GM21381 (cell line): ENCODE results near the gene ACSF3.
"Not testable (repeated sequence)": the region's sequence is repeated elsewhere in the genome, so short reads cannot be mapped to it uniquely, and the experiment has no call there.

Source experiments
- ATAC-seq: cut with Tn5 transposase; IDR thresholded peaks from one replicate; pipeline ENCODE4 v1.9.1; 2021; ENCODE audit warnings: mild to moderate bottlenecking, moderate library complexity; ENCODE audit not compliant: unreplicated experiment

ACSF3 gene

GRCh38 chr16:89055313-89055712 is 38.3 kb upstream of the ACSF3 start:
- no peak for ATAC-seq

GRCh38 chr16:89055894-89056555 is 37.6 kb upstream of the ACSF3 start:
- no peak for ATAC-seq

- ATAC-seq: no peak
Observed at GRCh38 chr16:89056592-89056991, 37.1 kb upstream of the ACSF3 start.

- no peak for ATAC-seq
Observed at GRCh38 chr16:89057738-89058137, 35.9 kb upstream of the ACSF3 start.

- ATAC-seq: no peak
Observed at GRCh38 chr16:89058812-89059211, 34.8 kb upstream of the ACSF3 start.

GRCh38 chr16:89060207-89060794 is 33.4 kb upstream of the ACSF3 start:
- ATAC-seq: peak; percentile 46

GRCh38 chr16:89061086-89061485 is 32.6 kb upstream of the ACSF3 start:
- no peak for ATAC-seq

- no peak for ATAC-seq
Observed at GRCh38 chr16:89061590-89062380, 31.9 kb upstream of the ACSF3 start.

GRCh38 chr16:89062389-89063345 is 31.0 kb upstream of the ACSF3 start:
- ATAC-seq: no peak

- ATAC-seq: no peak
Observed at GRCh38 chr16:89063768-89064320, 29.8 kb upstream of the ACSF3 start.

- ATAC-seq: no peak
Observed at GRCh38 chr16:89064606-89065457, 28.8 kb upstream of the ACSF3 start.

GRCh38 chr16:89065458-89065822 is 28.2 kb upstream of the ACSF3 start:
- no peak for ATAC-seq

- ATAC-seq: no peak
Observed at GRCh38 chr16:89066721-89067120, 26.9 kb upstream of the ACSF3 start.

GRCh38 chr16:89067677-89068443 is 25.8 kb upstream of the ACSF3 start:
- ATAC-seq: no peak

GRCh38 chr16:89068814-89069616 is 24.6 kb upstream of the ACSF3 start:
- ATAC-seq: not testable (repeated sequence)

GRCh38 chr16:89069920-89070319 is 23.7 kb upstream of the ACSF3 start:
- ATAC-seq: no peak

GRCh38 chr16:89070590-89070989 is 23.1 kb upstream of the ACSF3 start:
- ATAC-seq: no peak
